Peyer's patch (tissue), 4 donors: ENCODE measurements around the gene ARID1B.

ENCODE experiments used
- CTCF ChIP-seq, 6 experiments: fragments of 450-650 bp in 4 of 6; fragments of 200-600 bp in 2 of 6; sonication (generic) in 1 of 6; IDR thresholded peaks; one replicate each; pipeline ENCODE4 v1.5.1; 2017 to 2019; ENCODE audit warnings: antibody characterized with exemption in 6 of 6, mild to moderate bottlenecking in 3 of 6, moderate library complexity in 1 of 6
- POLR2A ChIP-seq, 2 donors: fragments of 450-650 bp; IDR thresholded peaks; one replicate each; pipeline ENCODE4 v1.5.1; 2017; ENCODE audit warnings: antibody characterized with exemption in 2 of 2, mild to moderate bottlenecking in 2 of 2, moderate library complexity in 2 of 2

- TF ChIP-seq POLR2A (IDR thresholded peaks at IDR 0.05) (no peak), CTCF (IDR thresholded peaks at IDR 0.05) (no peak)
Measured at GRCh38 chr6:156942266-156942665, 165.1 kb downstream of the ARID1B start.
